ENCODE measurements around the gene TRAF6.
A peak's percentile ranks its signal among the peaks of the same experiment; 100 is the strongest.

Gene TRAF6

GRCh38 chr11:36509201-36509639 is 852 bp downstream of the TRAF6 start:
- TF ChIP-seq REST (IDR thresholded peaks at IDR 0.05; ENCODE audit: insufficient replicate concordance, low read depth) = no peak
- TF ChIP-seq POLR2AphosphoS5 (IDR thresholded peaks at IDR 0.05; ENCODE audit: low read depth) = no peak
- no peak for TF ChIP-seq SPI1 (IDR thresholded peaks at IDR 0.05; ENCODE audit: borderline replicate concordance, low read depth)
- no peak for TF ChIP-seq CTCF (IDR thresholded peaks at IDR 0.05; ENCODE audit: insufficient read depth, low read length)
- TF ChIP-seq GABPA (IDR thresholded peaks at IDR 0.05; ENCODE audit: low read depth) = no peak
- Histone ChIP-seq H3K27ac (replicated peaks) (peak overlapping the region; percentile 90), H3K4me3 (replicated peaks; ENCODE audit: insufficient read depth, low read length) (peak overlapping the region; percentile 93), H3K27me3 (ENCODE audit: insufficient read depth, poor library complexity, severe bottlenecking) (no peaks in the 10 kb centered on the region)
- DNase-seq (ENCODE audit: low read depth in 1 of 2, low spot score in 1 of 2) = no peak

- Histone ChIP-seq H3K27ac (replicated peaks) (peak overlapping the region; percentile 5; the same call in 1 of the 2 replicates), H3K4me3 (replicated peaks; ENCODE audit: insufficient read depth, low read length) (peak overlapping the region; percentile 93), H3K27me3 (ENCODE audit: insufficient read depth, poor library complexity, severe bottlenecking) (no peaks in the 10 kb centered on the region)
- no peak for DNase-seq (ENCODE audit: low read depth in 1 of 2, low spot score in 1 of 2)
- no peak for TF ChIP-seq GABPA (IDR thresholded peaks at IDR 0.05; ENCODE audit: low read depth)
- TF ChIP-seq POLR2AphosphoS5 (IDR thresholded peaks at IDR 0.05; ENCODE audit: low read depth) = no peak
- TF ChIP-seq SPI1 (IDR thresholded peaks at IDR 0.05; ENCODE audit: borderline replicate concordance, low read depth) = no peak
- TF ChIP-seq CTCF (IDR thresholded peaks at IDR 0.05; ENCODE audit: insufficient read depth, low read length) = no peak
- TF ChIP-seq REST (IDR thresholded peaks at IDR 0.05; ENCODE audit: insufficient replicate concordance, low read depth) = no peak
These were observed 1.3 kb downstream of the TRAF6 start for GRCh38 chr11:36508743-36509142.

- Histone ChIP-seq H3K27ac (replicated peaks) (no peak overlapping the region), H3K27me3 (ENCODE audit: insufficient read depth, poor library complexity, severe bottlenecking) (no peaks in the 10 kb centered on the region), H3K4me3 (replicated peaks; ENCODE audit: insufficient read depth, low read length) (no peak overlapping the region)
- TF ChIP-seq POLR2AphosphoS5 (IDR thresholded peaks at IDR 0.05; ENCODE audit: low read depth) = no peak
- TF ChIP-seq SPI1 (IDR thresholded peaks at IDR 0.05; ENCODE audit: borderline replicate concordance, low read depth) = no peak
- TF ChIP-seq GABPA (IDR thresholded peaks at IDR 0.05; ENCODE audit: low read depth) = no peak
- no peak for TF ChIP-seq REST (IDR thresholded peaks at IDR 0.05; ENCODE audit: insufficient replicate concordance, low read depth)
- TF ChIP-seq CTCF (IDR thresholded peaks at IDR 0.05; ENCODE audit: insufficient read depth, low read length) = no peak
- DNase-seq (ENCODE audit: low read depth in 1 of 2, low spot score in 1 of 2) = no peak
These were observed 2.1 kb downstream of the TRAF6 start for GRCh38 chr11:36507824-36508489.
